GM12878 (cell line): Measurements from ENCODE around the gene UCHL5. TPM values are rescaled to one million over a fixed set of nuclear protein-coding genes. Genes with fewer than 3 reads are reported as not detected.

Experiments
- ATAC-seq: fragments of 200-7000 bp; cut with Tn5 transposase; 3 replicates; pipeline ENCODE4 v1.9.1; 2020; ENCODE audit warnings: mild to moderate bottlenecking, moderate library complexity
- BruUV-seq: library from RNA; stranded (reverse); fragments of 400-500 nt; replicated peaks from 2 replicates; lab custom pipeline; 2021; lab: Mats Ljungman, UMichigan
- CTCF ChIA-PET: fragments of 300-600 bp; sonication (Branson Sonifier 250); formaldehyde crosslinking; extraction: SDS; loops from one replicate; lab custom pipeline; 2021; ENCODE audit warnings: inconsistent platforms; lab: Yijun Ruan, JAX
- POLR2A ChIA-PET: fragments of 350-600 bp; formaldehyde crosslinking; extraction: SDS; loops from one replicate; lab custom pipeline; 2021; ENCODE audit warnings: inconsistent platforms; lab: Charles Lee
- RAD21 ChIA-PET: fragments of 300-600 bp; sonication (Branson Sonifier 250); formaldehyde crosslinking; loops from one replicate; lab custom pipeline; 2023; ENCODE audit warnings: antibody characterized with exemption; ENCODE audit not compliant: unreplicated experiment; lab: Charles Lee
- SMC1A ChIA-PET: fragments of 300-600 bp; sonication (Branson Sonifier 250); formaldehyde crosslinking; loops from one replicate; lab custom pipeline; 2023; ENCODE audit not compliant: unreplicated experiment, uncharacterized antibody; lab: Charles Lee
- DNase-seq: peaks from one replicate; pipeline ENCODE4 v3.0.0-alpha.2; 2011; ENCODE audit warnings: low read depth, low spot score
- FAIRE-seq: peaks from 3 replicates; lab custom pipeline; 2011; peaks lifted over from hg19 to GRCh38; lab: Jason Lieb, UNC
- H2AFZ ChIP-seq: 2 replicates; pipeline ENCODE4 v1.6.0; 2011; ENCODE audit warnings: low read depth, low read length, control low read depth; ENCODE audit not compliant: control insufficient read depth
- H3K27ac ChIP-seq: 2 replicates; pipeline ENCODE4 v1.5.1; 2011; ENCODE audit warnings: control low read depth; ENCODE audit not compliant: control insufficient read depth, insufficient read depth
- H3K27me3 ChIP-seq, 2 experiments: replicated peaks in 1 of 2; 2 replicates each; pipeline versions ENCODE4 v1.6.0 to v1.6.1; 2011; ENCODE audit warnings: low read length in 1 of 2; ENCODE audit not compliant: control insufficient read depth in 2 of 2, insufficient read depth in 2 of 2
- H3K36me3 ChIP-seq, 2 experiments: 2 replicates each; pipeline ENCODE4 v1.5.1; 2011; ENCODE audit warnings: low read length in 1 of 2; ENCODE audit not compliant: control insufficient read depth in 2 of 2, insufficient read depth in 2 of 2
- H3K4me1 ChIP-seq: 2 replicates; pipeline ENCODE4 v1.6.1; 2011; ENCODE audit warnings: mild to moderate bottlenecking, low read length, moderate library complexity, mixed read lengths; ENCODE audit not compliant: control insufficient read depth, insufficient read depth
- H3K4me2 ChIP-seq: 2 replicates; pipeline ENCODE4 v1.6.0; 2011; ENCODE audit warnings: control low read depth; ENCODE audit not compliant: control insufficient read depth, insufficient read depth
- H3K4me3 ChIP-seq: fragments of 200-600 bp; sonication (generic); 2 replicates; pipeline ENCODE4 v1.5.1; 2016
- H3K79me2 ChIP-seq: 2 replicates; pipeline ENCODE4 v1.6.0; 2011; ENCODE audit warnings: low read length; ENCODE audit not compliant: control insufficient read depth, insufficient read depth
- H3K9ac ChIP-seq: 2 replicates; pipeline ENCODE4 v1.8.0; 2011; ENCODE audit warnings: low read length, control low read depth, mixed read lengths; ENCODE audit not compliant: control insufficient read depth, insufficient read depth
- H3K9me3 ChIP-seq: replicated peaks from 3 replicates; pipeline ENCODE4 v1.5.1; 2011; ENCODE audit warnings: mild to moderate bottlenecking, low read length; ENCODE audit not compliant: control insufficient read depth, insufficient read depth
- H4K20me1 ChIP-seq: 2 replicates; pipeline ENCODE4 v1.6.0; 2011; ENCODE audit not compliant: control insufficient read depth, insufficient read depth
- CBX3 ChIP-seq: fragments of 200-600 bp; sonication (generic); IDR thresholded peaks from 2 replicates; pipeline ENCODE4 v1.6.1; 2016; ENCODE audit warnings: low read depth, borderline replicate concordance
- EED ChIP-seq: sonication (generic); IDR thresholded peaks from 2 replicates; pipeline ENCODE4 v1.6.1; 2016; ENCODE audit warnings: antibody characterized with exemption, low read depth
- IRF4 ChIP-seq: IDR thresholded peaks from 2 replicates; pipeline ENCODE4 v1.6.1; 2011; ENCODE audit warnings: low read depth, low read length
- NBN ChIP-seq: fragments of 450-650 bp; IDR thresholded peaks from 2 replicates; pipeline ENCODE4 v1.6.1; 2016
- NFYA ChIP-seq: IDR thresholded peaks from 2 replicates; pipeline ENCODE4 v1.6.1; 2011; ENCODE audit warnings: low read depth, mild to moderate bottlenecking, low read length, improper control_type of control experiment, borderline replicate concordance
- NFYB ChIP-seq: IDR thresholded peaks from 2 replicates; pipeline ENCODE4 v1.6.1; 2011; ENCODE audit warnings: low read depth, mild to moderate bottlenecking, low read length, improper control_type of control experiment, moderate library complexity; ENCODE audit not compliant: insufficient read depth
- RFX5 ChIP-seq: IDR thresholded peaks from 2 replicates; pipeline ENCODE4 v1.6.1; 2011; ENCODE audit warnings: low read depth, low read length, improper control_type of control experiment
- SRF ChIP-seq, 2 experiments: IDR thresholded peaks; 2 replicates each; pipeline ENCODE4 v1.6.1; 2011; ENCODE audit warnings: low read depth in 2 of 2, low read length in 2 of 2, mild to moderate bottlenecking in 1 of 2, moderate library complexity in 1 of 2
- ZNF274 ChIP-seq: IDR thresholded peaks from one replicate; pipeline ENCODE4 v1.8.0; 2011; ENCODE audit not compliant: insufficient read length, insufficient read depth
- in situ Hi-C: fragments of 300-500 bp; cut with MboI; formaldehyde crosslinking; loops from 9 replicates; pipeline ENCODE4 v1.14.3; 2018; ENCODE audit warnings: mixed read lengths
- intact Hi-C: fragments of 100-400 bp; cut with micrococcal nuclease; formaldehyde crosslinking; loops from one replicate; pipeline ENCODE4 v1.14.2; 2022; ENCODE audit not compliant: unreplicated experiment
- polyA plus RNA-seq, 11 experiments: library from polyadenylated mRNA; depleted of rRNA in 4 of 11; unstranded in 6 of 11; stranded (reverse) in 5 of 11; fragments of >200 nt; fragmentation: Nextera tagmentation in 4 of 11; fragmentation: Illumina TruSeq in 1 of 11; extraction: Ambion mirVana in 4 of 11; extraction: Trizol in 1 of 11; gene quantifications; 1 replicate in 1 of 11; 2 replicates in 10 of 11; pipeline versions ENCODE4 v1.2.1 to v1.2.3, GENCODE V29; 2011 to 2016; ENCODE audit warnings: inconsistent platforms in 2 of 11, missing spikeins in 2 of 11, low read depth in 1 of 11
- total RNA-seq, 4 experiments: library from RNA; depleted of rRNA in 3 of 4; stranded (reverse); fragments of >200 nt in 3 of 4; fragmentation: Illumina TruSeq in 1 of 4; extraction: Trizol in 1 of 4; gene quantifications; 2 replicates each; pipeline versions ENCODE4 v1.2.1 to v1.2.3, GENCODE V29; 2013 to 2021
- TF ChIP-seq, protein P1 (sequence below): fragments of 450-650 bp; IDR thresholded peaks from 2 replicates; pipeline ENCODE4 v1.6.1; 2016; ENCODE audit warnings: mild to moderate bottlenecking
- TF ChIP-seq, protein P2 (sequence below): fragments of 450-650 bp; IDR thresholded peaks from 2 replicates; pipeline ENCODE4 v1.6.1; 2017; ENCODE audit warnings: mild to moderate bottlenecking, moderate library complexity
- TF ChIP-seq, protein P3 (sequence below): IDR thresholded peaks from 2 replicates; pipeline ENCODE4 v1.6.1; 2012; ENCODE audit warnings: improper control_type of control experiment, low read depth, low read length; ENCODE audit not compliant: insufficient replicate concordance

Gene UCHL5
- total and polyA plus RNA-seq, 10 of the 15 experiments (the other 5 are each of a cell fraction or from before 2014, with no cell fraction given): 30.1 to 179 (median 60.1) TPM

DNA sequence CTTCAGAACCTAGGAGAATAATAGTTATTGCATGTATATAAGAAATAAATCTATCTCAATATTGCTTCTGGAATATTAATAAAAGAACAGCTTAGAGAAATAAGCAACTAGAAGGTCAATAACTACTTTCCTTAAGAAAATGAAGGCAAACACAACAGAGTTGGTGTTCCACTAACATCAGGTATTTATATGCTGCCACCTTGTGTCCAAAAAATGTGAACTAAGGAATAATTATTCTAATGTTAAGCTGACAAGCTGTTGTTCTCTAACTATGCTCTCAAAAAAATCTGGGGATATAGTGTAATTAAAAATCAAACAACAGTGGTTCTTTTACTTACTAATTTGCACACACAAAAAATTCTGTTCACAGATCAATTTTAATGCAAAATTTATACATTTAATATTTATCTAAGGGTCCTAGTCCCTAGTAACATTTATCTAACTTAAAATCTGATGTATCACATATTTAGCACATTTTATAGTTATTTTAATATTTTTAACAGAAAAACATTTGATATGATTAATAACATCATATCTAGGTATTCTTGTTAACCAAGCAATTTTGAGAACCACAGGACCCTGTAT, 39.6 kb downstream of the UCHL5 start (continued):
- TF ChIP-seq, protein P1, sequence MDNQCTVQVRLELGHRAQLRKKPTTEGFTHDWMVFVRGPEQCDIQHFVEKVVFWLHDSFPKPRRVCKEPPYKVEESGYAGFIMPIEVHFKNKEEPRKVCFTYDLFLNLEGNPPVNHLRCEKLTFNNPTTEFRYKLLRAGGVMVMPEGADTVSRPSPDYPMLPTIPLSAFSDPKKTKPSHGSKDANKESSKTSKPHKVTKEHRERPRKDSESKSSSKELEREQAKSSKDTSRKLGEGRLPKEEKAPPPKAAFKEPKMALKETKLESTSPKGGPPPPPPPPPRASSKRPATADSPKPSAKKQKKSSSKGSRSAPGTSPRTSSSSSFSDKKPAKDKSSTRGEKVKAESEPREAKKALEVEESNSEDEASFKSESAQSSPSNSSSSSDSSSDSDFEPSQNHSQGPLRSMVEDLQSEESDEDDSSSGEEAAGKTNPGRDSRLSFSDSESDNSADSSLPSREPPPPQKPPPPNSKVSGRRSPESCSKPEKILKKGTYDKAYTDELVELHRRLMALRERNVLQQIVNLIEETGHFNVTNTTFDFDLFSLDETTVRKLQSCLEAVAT: no peak
- TF ChIP-seq, protein P2, sequence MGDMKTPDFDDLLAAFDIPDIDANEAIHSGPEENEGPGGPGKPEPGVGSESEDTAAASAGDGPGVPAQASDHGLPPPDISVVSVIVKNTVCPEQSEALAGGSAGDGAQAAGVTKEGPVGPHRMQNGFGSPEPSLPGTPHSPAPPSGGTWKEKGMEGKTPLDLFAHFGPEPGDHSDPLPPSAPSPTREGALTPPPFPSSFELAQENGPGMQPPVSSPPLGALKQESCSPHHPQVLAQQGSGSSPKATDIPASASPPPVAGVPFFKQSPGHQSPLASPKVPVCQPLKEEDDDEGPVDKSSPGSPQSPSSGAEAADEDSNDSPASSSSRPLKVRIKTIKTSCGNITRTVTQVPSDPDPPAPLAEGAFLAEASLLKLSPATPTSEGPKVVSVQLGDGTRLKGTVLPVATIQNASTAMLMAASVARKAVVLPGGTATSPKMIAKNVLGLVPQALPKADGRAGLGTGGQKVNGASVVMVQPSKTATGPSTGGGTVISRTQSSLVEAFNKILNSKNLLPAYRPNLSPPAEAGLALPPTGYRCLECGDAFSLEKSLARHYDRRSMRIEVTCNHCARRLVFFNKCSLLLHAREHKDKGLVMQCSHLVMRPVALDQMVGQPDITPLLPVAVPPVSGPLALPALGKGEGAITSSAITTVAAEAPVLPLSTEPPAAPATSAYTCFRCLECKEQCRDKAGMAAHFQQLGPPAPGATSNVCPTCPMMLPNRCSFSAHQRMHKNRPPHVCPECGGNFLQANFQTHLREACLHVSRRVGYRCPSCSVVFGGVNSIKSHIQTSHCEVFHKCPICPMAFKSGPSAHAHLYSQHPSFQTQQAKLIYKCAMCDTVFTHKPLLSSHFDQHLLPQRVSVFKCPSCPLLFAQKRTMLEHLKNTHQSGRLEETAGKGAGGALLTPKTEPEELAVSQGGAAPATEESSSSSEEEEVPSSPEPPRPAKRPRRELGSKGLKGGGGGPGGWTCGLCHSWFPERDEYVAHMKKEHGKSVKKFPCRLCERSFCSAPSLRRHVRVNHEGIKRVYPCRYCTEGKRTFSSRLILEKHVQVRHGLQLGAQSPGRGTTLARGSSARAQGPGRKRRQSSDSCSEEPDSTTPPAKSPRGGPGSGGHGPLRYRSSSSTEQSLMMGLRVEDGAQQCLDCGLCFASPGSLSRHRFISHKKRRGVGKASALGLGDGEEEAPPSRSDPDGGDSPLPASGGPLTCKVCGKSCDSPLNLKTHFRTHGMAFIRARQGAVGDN: no peak
- TF ChIP-seq CBX3: no peak

DNA sequence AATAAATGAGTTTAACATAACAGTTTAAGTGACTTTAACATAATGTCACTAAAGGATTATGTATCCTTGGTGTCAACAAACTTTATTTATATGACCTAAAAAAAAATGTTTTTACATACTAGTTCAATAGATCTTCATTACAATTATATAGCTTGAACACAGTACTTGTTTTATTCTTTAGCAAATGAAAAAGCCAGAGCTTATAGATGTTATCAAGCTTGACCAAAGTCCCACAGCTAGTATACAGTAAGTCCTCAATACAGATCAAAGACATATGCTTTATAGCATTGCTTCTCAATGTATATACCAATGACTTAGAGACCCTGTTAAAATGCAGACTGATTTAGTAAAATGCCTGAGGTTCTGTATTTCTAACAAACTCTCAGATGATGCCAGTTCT, 42.4 kb downstream of the UCHL5 start:
- no peak overlapping the region for H2AFZ ChIP-seq
- BruUV-seq: no TSS peak
- intact Hi-C loops: loop anchor here (10.0 kb wide), 1 partner anchor 402 kb away; no protein-coding TSS in a partner anchor
- H3K4me1 ChIP-seq: no peaks in the 10 kb centered on the region
- SMC1A ChIA-PET: interaction anchor here (0.8 to 3.9 kb wide), 7 partner anchors 10 to 542 kb away, joined by 3 to 14 read pairs (median 8); no protein-coding TSS in a partner anchor
- RAD21 ChIA-PET: interaction anchor here (3.0 kb wide), 1 partner anchor 209 kb away, joined by 10 read pairs; no protein-coding TSS in a partner anchor
- no peak overlapping the region for H3K4me3 ChIP-seq
- POLR2A ChIA-PET: no interaction called here
- no peak overlapping the region for H3K4me2 ChIP-seq
- no peak for DNase-seq
- no peaks in the 10 kb centered on the region for H3K9me3 ChIP-seq
- FAIRE-seq: no peak
- H4K20me1 ChIP-seq: no peaks in the 10 kb centered on the region
- no peaks in the 10 kb centered on the region for H3K27me3 ChIP-seq
- no peak for ATAC-seq
- in situ Hi-C loops: loop anchor here (5.0 kb wide), 2 partner anchors 209 to 544 kb away; partner anchors contain the start of gene RGS2
- no peak overlapping the region for H3K9ac ChIP-seq
- CTCF ChIA-PET: interaction anchor here (1.5 to 9.5 kb wide), 4 partner anchors 19 to 542 kb away, joined by 3 to 156 read pairs (median 27); no protein-coding TSS in a partner anchor
- H3K79me2 ChIP-seq: no peaks in the 10 kb centered on the region
- H3K36me3 ChIP-seq: peaks cover 0 to under 1% of the 10 kb centered on the region in 2 experiments; a peak in 1 of 4 replicates
- H3K27ac ChIP-seq: no peak overlapping the region
- TF ChIP-seq EED (no peak), NFYA (no peak), NBN (no peak), SRF (IDR thresholded peaks at IDR 0.05; ENCODE audit: low read depth in 2 of 2, low read length in 2 of 2) (no peak), ZNF274 (no peak), IRF4 (no peak), NFYB (no peak), RFX5 (no peak)
- TF ChIP-seq, protein P3, sequence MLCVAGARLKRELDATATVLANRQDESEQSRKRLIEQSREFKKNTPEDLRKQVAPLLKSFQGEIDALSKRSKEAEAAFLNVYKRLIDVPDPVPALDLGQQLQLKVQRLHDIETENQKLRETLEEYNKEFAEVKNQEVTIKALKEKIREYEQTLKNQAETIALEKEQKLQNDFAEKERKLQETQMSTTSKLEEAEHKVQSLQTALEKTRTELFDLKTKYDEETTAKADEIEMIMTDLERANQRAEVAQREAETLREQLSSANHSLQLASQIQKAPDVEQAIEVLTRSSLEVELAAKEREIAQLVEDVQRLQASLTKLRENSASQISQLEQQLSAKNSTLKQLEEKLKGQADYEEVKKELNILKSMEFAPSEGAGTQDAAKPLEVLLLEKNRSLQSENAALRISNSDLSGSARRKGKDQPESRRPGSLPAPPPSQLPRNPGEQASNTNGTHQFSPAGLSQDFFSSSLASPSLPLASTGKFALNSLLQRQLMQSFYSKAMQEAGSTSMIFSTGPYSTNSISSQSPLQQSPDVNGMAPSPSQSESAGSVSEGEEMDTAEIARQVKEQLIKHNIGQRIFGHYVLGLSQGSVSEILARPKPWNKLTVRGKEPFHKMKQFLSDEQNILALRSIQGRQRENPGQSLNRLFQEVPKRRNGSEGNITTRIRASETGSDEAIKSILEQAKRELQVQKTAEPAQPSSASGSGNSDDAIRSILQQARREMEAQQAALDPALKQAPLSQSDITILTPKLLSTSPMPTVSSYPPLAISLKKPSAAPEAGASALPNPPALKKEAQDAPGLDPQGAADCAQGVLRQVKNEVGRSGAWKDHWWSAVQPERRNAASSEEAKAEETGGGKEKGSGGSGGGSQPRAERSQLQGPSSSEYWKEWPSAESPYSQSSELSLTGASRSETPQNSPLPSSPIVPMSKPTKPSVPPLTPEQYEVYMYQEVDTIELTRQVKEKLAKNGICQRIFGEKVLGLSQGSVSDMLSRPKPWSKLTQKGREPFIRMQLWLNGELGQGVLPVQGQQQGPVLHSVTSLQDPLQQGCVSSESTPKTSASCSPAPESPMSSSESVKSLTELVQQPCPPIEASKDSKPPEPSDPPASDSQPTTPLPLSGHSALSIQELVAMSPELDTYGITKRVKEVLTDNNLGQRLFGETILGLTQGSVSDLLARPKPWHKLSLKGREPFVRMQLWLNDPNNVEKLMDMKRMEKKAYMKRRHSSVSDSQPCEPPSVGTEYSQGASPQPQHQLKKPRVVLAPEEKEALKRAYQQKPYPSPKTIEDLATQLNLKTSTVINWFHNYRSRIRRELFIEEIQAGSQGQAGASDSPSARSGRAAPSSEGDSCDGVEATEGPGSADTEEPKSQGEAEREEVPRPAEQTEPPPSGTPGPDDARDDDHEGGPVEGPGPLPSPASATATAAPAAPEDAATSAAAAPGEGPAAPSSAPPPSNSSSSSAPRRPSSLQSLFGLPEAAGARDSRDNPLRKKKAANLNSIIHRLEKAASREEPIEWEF: no peak
